Stomach (tissue), 19 donors: Measurements from ENCODE around the gene SPINT4. TPM values are rescaled to one million over a fixed set of nuclear protein-coding genes. Genes with fewer than 3 reads are reported as not detected.
"Not testable (repeated sequence)": the region's sequence is repeated elsewhere in the genome, so short reads cannot be mapped to it uniquely, and the experiment has no call there.

ENCODE experiments used
- DNase-seq, 2 donors: peaks; one replicate each; pipeline versions ENCODE4 v3.0.0 to v3.0.0-alpha.2; 2013 to 2019
- H3K27ac ChIP-seq, 5 donors: fragments of 200-600 bp in 4 of 5; sonication (generic) in 4 of 5; one replicate each; pipeline ENCODE4 v1.5.1; 2013 to 2019; ENCODE audit warnings: mild to moderate bottlenecking in 1 of 5, moderate library complexity in 1 of 5
- H3K27me3 ChIP-seq, 3 donors: fragments of 200-600 bp; sonication (generic); one replicate each; pipeline ENCODE4 v1.5.1; 2017 to 2019; ENCODE audit warnings: mixed run types in 1 of 3
- H3K36me3 ChIP-seq, 4 donors: fragments of 200-600 bp; sonication (generic); 1 replicate in 3 of 4; 2 replicates in 1 of 4; pipeline ENCODE4 v1.5.1; 2016 to 2019
- H3K4me1 ChIP-seq, 4 donors: fragments of 200-600 bp; sonication (generic); one replicate each; pipeline ENCODE4 v1.5.1; 2016 to 2019
- H3K4me3 ChIP-seq, 4 donors: fragments of 200-600 bp; sonication (generic) in 3 of 4; one replicate each; pipeline ENCODE4 v1.5.1; 2016 to 2019; ENCODE audit warnings: mild to moderate bottlenecking in 1 of 4
- H3K9me3 ChIP-seq, 4 donors: fragments of 200-600 bp; sonication (generic); one replicate each; pipeline ENCODE4 v1.5.1; 2016 to 2019
- EP300 ChIP-seq: sonication (generic); formaldehyde crosslinking; IDR thresholded peaks from one replicate; pipeline ENCODE4 v1.6.1; 2017; ENCODE audit warnings: antibody characterized with exemption
- POLR2A ChIP-seq, 4 donors: fragments of 450-650 bp; IDR thresholded peaks; one replicate each; pipeline ENCODE4 v1.6.1; 2016; ENCODE audit warnings: antibody characterized with exemption in 4 of 4, control low read depth in 2 of 4, mild to moderate bottlenecking in 1 of 4, moderate library complexity in 1 of 4
- POLR2AphosphoS5 ChIP-seq, 3 donors: sonication (generic); formaldehyde crosslinking; IDR thresholded peaks; one replicate each; pipeline ENCODE4 v1.6.1; 2016; ENCODE audit warnings: antibody characterized with exemption in 3 of 3
- WGBS, 5 donors: extraction: QIAGEN DNeasy Blood & Tissue Kit in 3 of 5; methylation state at CpG; one replicate each; pipeline versions ENCODE4 v1.1.5 to v1.1.7; 2013 to 2018; 5-methylcytosine and 5-hydroxymethylcytosine counted together
- intact Hi-C: fragments of 100-400 bp; cut with DNase I; formaldehyde crosslinking; loops from one replicate; pipeline ENCODE4 v1.15.1; 2023; ENCODE audit warnings: low total_unique reads
- long read RNA-seq, 10 donors: transcript quantifications; one replicate each; lab custom pipeline, GENCODE V29; 2026
- polyA plus RNA-seq, 3 donors: library from polyadenylated mRNA; stranded (reverse); fragments of 200-250 nt; gene quantifications; one replicate each; pipeline ENCODE4 v1.2.3, GENCODE V29; 2013
- total RNA-seq, 5 donors: library from RNA; depleted of rRNA; stranded (reverse); fragments of >200 nt; gene quantifications; one replicate each; pipeline versions ENCODE4 v1.1.0 to v1.2.3, GENCODE V29; 2014 to 2016
- TF ChIP-seq, protein P1 (sequence below), 7 experiments: fragments of 450-650 bp in 4 of 7; fragments of 200-600 bp in 3 of 7; sonication (generic) in 3 of 7; IDR thresholded peaks; one replicate each; pipeline ENCODE4 v1.5.1; 2016 to 2019; ENCODE audit warnings: antibody characterized with exemption in 7 of 7, control low read depth in 2 of 7, mild to moderate bottlenecking in 1 of 7
- donor health status: healthy with polysubstance abuse.
- donor health status: Bipolar disorder and iron deficiency.
- donor health status: healthy.

Gene SPINT4
- total RNA-seq (not detected), polyA plus RNA-seq (not detected)
- long read RNA-seq, donor 1, result 0 reads
- long read RNA-seq, donor 2, result 0 reads
- long read RNA-seq, donor 3, result 0 reads
- long read RNA-seq, donor 4, result 0 reads
- long read RNA-seq, donor 5, result 0 reads
- long read RNA-seq, donor 6, result 0 reads
- long read RNA-seq, donor 7, result 0 reads
- long read RNA-seq, donor 8, result 0 reads
- long read RNA-seq, donor 9, result 0 reads
- long read RNA-seq, donor 10, result 0 reads

DNA sequence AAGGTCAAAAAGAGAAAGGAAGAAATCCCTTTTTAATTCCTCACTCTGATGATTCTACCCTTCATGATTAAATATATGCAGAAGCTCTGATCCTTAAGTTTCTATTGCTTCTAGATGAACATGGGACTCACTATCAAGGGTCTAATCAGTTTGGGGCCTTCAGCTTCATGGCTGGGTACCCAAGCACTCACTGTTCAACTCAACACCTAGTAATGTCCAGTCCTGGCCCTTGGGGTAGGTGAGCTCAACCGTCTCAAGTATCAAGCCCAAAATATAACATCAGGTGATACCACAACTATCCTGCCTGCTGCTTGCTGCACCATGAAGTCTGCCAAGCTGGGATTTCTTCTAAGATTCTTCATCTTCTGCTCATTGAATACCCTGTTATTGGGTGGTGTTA lies at the start of gene SPINT4:
Gene SPINT4, plus strand, starts transcription at position 301 of the 400 bp plus-strand sequence. Its CDS starts 21 bp downstream, at position 322.
- no peak for DNase-seq
- Histone ChIP-seq H3K36me3 (no peaks in the 10 kb centered on the region), H3K27ac (no peak within 1 kb of the TSS), H3K4me1 (no peaks in the 10 kb centered on the region), H3K9me3 (peaks cover 0 to 4% (median 0%) of the 10 kb centered on the region in 4 donors), H3K4me3 (no peak within 1 kb of the TSS), H3K27me3 (no peaks in the 10 kb centered on the region)
- TF ChIP-seq POLR2AphosphoS5 (IDR thresholded peaks at IDR 0.05) (no peak), EP300 (no peak), POLR2A (IDR thresholded peaks at IDR 0.05) (no peak)
- TF ChIP-seq, protein P1, sequence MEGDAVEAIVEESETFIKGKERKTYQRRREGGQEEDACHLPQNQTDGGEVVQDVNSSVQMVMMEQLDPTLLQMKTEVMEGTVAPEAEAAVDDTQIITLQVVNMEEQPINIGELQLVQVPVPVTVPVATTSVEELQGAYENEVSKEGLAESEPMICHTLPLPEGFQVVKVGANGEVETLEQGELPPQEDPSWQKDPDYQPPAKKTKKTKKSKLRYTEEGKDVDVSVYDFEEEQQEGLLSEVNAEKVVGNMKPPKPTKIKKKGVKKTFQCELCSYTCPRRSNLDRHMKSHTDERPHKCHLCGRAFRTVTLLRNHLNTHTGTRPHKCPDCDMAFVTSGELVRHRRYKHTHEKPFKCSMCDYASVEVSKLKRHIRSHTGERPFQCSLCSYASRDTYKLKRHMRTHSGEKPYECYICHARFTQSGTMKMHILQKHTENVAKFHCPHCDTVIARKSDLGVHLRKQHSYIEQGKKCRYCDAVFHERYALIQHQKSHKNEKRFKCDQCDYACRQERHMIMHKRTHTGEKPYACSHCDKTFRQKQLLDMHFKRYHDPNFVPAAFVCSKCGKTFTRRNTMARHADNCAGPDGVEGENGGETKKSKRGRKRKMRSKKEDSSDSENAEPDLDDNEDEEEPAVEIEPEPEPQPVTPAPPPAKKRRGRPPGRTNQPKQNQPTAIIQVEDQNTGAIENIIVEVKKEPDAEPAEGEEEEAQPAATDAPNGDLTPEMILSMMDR (IDR thresholded peaks at IDR 0.05), result no peak
- WGBS, 5 donors, result 71 to 84% (median 77%) methylated on average over 1 of the region's 1 CpG
- intact Hi-C loops, result no loop called here

DNA sequence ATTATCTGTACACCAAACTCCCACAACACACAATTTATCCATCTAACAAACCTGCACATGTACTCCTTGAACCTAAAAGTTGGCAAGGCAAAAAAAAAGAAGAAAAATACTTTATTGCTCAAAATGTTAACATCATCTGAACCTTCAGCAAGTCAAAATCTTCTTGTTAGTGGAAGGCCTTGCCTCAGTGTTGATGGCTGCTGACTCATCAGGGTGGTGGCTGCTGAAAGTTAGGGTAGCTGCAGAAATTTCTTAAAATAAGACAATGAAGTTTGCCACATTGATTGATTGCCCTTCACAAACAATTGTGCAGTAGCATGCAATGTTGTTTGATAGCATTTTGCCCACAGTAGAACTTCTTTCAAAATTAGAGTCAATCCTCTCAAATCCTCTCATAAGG lies 49.4 kb upstream of the SPINT4 start:
- H3K36me3 ChIP-seq, result no peaks in the 10 kb centered on the region
- peaks cover 0 to 15% (median 14%) of the 10 kb centered on the region in 4 donors for H3K9me3 ChIP-seq
- intact Hi-C loops, result no loop called here

DNA sequence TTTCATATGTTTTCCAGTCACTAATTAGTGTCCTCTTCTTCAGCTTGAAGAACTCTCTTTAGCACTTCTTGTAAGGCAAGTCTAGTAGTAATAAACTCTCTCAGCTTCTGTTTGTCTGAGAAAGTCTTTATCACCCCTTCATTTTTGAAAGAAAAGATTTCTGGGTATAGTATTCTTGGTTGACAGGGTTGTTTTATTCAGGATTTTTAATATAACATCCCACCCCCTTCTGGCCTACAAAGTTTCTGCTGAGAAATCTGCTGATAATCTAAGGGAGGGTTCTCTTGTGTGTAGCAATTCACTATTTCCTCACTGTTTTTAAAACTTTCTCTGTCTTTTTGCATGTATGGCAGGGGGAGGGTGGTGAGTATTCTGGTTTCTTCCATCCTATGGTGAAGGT lies 42.5 kb upstream of the SPINT4 start:
- Histone ChIP-seq H3K27me3 (no peaks in the 10 kb centered on the region), H3K36me3 (no peaks in the 10 kb centered on the region), H3K27ac (no peak overlapping the region), H3K4me1 (no peaks in the 10 kb centered on the region), H3K9me3 (peaks cover 16 to 49% (median 39%) of the 10 kb centered on the region in 4 donors), H3K4me3 (no peak overlapping the region)
- TF ChIP-seq, protein P1 (IDR thresholded peaks at IDR 0.05), result no peak
- no peak for DNase-seq
- intact Hi-C loops, result no loop called here

More for the DNA sequence above, 49.4 kb upstream of the SPINT4 start:
- no peaks in the 10 kb centered on the region for H3K4me1 ChIP-seq
- H3K4me3 ChIP-seq, result no peak overlapping the region
- no peaks in the 10 kb centered on the region for H3K27me3 ChIP-seq
- DNase-seq, result no peak
- H3K27ac ChIP-seq, result no peak overlapping the region
- no peak for TF ChIP-seq EP300
- TF ChIP-seq POLR2AphosphoS5 (IDR thresholded peaks at IDR 0.05), result no peak
- TF ChIP-seq, protein P1 (IDR thresholded peaks at IDR 0.05), result no peak
- TF ChIP-seq POLR2A (IDR thresholded peaks at IDR 0.05), result no peak

DNA sequence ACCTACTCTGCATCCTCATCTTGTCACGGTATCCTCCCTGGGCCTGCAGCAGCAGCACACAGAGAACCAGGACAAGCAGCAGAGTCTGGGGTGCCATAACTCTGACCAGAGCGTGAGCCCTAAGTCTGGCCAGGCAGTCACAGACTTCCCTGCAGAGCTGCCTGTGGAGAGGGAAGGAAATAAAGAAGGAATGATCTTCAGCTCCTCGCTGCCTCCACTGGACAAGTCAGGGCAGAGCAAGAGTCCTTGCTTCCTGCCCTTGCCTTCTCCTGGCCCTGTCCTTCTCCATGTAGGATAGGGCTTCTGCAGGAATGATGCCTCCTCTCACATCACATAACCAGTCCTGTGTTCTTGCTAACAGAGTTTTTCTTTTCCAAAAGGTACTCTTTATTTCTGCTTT lies 36.3 kb upstream of the SPINT4 start:
- TF ChIP-seq, protein P1 (IDR thresholded peaks at IDR 0.05), result no peak
- TF ChIP-seq EP300, result no peak
- TF ChIP-seq POLR2A (IDR thresholded peaks at IDR 0.05), result no peak
- no peak for TF ChIP-seq POLR2AphosphoS5 (IDR thresholded peaks at IDR 0.05)
- DNase-seq, result peak in 1 of 2 donors; percentile 7
- Histone ChIP-seq H3K4me1 (no peaks in the 10 kb centered on the region), H3K4me3 (no peak overlapping the region), H3K36me3 (no peaks in the 10 kb centered on the region), H3K27me3 (no peaks in the 10 kb centered on the region), H3K27ac (no peak overlapping the region), H3K9me3 (peaks cover 0 to 12% (median 5%) of the 10 kb centered on the region in 4 donors)
- intact Hi-C loops, result no loop called here
- WGBS, 5 donors, result 53 to 61% (median 57%) methylated on average over 2 to 3 of the region's 3 CpGs

DNA sequence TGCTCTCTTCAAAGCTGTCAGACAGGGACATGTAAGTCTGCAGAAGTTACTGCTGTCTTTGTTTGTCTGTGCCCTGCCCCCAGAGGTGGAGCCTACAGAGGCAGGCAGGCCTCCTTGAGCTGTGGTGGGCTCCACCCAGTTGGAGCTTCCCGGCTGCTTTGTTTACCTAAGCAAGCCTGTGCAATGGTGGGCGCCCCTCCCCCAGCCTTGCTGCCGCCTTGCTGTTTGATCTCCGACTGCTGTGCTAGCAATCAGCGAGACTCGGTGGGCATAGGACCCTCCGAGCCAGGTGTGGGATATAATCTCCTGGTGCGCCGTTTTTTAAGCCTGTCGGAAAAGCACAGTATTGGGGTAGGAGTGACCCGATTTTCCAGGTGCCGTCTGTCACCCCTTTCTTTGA lies 28.8 kb upstream of the SPINT4 start:
- H3K4me1 ChIP-seq, H3K27me3 ChIP-seq, DNase-seq, H3K4me3 ChIP-seq, H3K27ac ChIP-seq, H3K36me3 ChIP-seq, H3K9me3 ChIP-seq, intact Hi-C loops: not testable (repeated sequence)
- WGBS, 5 donors, result 79 to 83% (median 82%) methylated on average over 10 to 12 of the region's 12 CpGs
